Prostate gland (tissue), 2 donors: Measurements from ENCODE around the gene ETV6.

Experiments
- POLR2A ChIP-seq: fragments of 450-650 bp; IDR thresholded peaks from one replicate; pipeline ENCODE4 v1.6.1; 2016; ENCODE audit warnings: antibody characterized with exemption, mild to moderate bottlenecking
- TF ChIP-seq, protein P1 (sequence below), 4 experiments: fragments of 200-600 bp in 2 of 4; fragments of 450-650 bp in 2 of 4; sonication (generic) in 2 of 4; IDR thresholded peaks; 1 replicate in 3 of 4; 2 replicates in 1 of 4; pipeline ENCODE4 v1.5.1; 2016 to 2019; ENCODE audit warnings: antibody characterized with exemption in 4 of 4, mild to moderate bottlenecking in 2 of 4, moderate library complexity in 2 of 4

DNA sequence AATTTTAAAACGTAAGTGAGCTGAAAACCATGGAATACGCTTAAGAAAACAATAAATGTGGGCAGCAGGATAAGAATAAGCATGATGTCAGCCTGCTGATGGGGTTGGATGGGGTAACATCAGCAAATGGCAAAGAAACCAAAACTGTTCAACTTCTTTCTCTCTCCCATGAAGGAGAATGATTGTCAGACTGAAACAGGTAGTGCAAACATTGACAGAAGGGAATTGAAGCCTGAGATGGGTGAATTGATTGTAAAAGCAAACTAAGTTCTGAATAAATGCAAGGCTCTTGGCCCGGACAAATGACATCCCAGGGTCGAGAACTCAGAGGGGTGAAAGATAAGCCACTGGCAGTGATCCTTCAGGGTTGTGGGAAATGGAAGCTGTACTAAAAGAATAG, 182.6 kb downstream of the ETV6 start:
- TF ChIP-seq POLR2A: no peak
- TF ChIP-seq, protein P1, sequence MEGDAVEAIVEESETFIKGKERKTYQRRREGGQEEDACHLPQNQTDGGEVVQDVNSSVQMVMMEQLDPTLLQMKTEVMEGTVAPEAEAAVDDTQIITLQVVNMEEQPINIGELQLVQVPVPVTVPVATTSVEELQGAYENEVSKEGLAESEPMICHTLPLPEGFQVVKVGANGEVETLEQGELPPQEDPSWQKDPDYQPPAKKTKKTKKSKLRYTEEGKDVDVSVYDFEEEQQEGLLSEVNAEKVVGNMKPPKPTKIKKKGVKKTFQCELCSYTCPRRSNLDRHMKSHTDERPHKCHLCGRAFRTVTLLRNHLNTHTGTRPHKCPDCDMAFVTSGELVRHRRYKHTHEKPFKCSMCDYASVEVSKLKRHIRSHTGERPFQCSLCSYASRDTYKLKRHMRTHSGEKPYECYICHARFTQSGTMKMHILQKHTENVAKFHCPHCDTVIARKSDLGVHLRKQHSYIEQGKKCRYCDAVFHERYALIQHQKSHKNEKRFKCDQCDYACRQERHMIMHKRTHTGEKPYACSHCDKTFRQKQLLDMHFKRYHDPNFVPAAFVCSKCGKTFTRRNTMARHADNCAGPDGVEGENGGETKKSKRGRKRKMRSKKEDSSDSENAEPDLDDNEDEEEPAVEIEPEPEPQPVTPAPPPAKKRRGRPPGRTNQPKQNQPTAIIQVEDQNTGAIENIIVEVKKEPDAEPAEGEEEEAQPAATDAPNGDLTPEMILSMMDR (IDR thresholded peaks at IDR 0.05): no peak
